Measurements from ENCODE around the gene NAV3.

Gene NAV3

DNA sequence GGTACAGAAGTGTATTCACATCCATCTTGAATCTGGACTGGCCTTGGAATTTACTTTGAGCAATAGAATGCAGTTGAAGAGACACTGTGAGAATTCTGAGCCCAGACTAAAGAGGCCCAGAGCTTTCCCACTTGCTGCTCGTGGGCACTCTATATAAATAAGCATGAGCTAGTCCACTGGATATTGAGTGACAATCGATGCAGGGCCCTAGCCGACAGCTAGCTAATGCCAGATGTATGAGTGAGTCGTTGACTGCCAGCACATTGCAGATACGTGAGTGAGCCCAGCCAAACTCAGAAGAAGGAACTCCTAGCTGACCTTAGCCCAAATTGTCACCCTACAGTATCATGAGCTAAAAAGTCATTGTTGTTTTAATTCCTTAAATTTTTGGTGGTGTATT is 24.9 kb downstream of the NAV3 start:
- Histone ChIP-seq H3K79me2 (ENCODE audit: control insufficient read depth, low read length) (no peaks in the 10 kb centered on the region), H3K27me3 (ENCODE audit: control insufficient read depth, low read length) (no peaks in the 10 kb centered on the region), H4K20me1 (ENCODE audit: control insufficient read depth, insufficient read depth, low read depth, low read length) (no peaks in the 10 kb centered on the region), H3K27ac (ENCODE audit: low read depth, low read length) (no peak overlapping the region), H3K36me3 (ENCODE audit: control insufficient read depth, low read length) (no peaks in the 10 kb centered on the region), H3K4me1 (ENCODE audit: control insufficient read depth, low read length) (peaks cover 12% of the 10 kb centered on the region), H3K4me2 (ENCODE audit: low read length) (no peak overlapping the region), H3F3A (ENCODE audit: control insufficient read depth, insufficient read depth) (no peaks in the 10 kb centered on the region), H3K9me3 (ENCODE audit: control insufficient read depth, insufficient read depth, low read length) (no peaks in the 10 kb centered on the region), H3K4me3 (ENCODE audit: low read length) (no peak overlapping the region), H3K9me2 (replicated peaks; ENCODE audit: control insufficient read depth, low read length) (no peaks in the 10 kb centered on the region)
- TF ChIP-seq EZH2phosphoT487 (IDR thresholded peaks at IDR 0.05; ENCODE audit: borderline replicate concordance, low read length): no peak
- TF ChIP-seq, protein P1, sequence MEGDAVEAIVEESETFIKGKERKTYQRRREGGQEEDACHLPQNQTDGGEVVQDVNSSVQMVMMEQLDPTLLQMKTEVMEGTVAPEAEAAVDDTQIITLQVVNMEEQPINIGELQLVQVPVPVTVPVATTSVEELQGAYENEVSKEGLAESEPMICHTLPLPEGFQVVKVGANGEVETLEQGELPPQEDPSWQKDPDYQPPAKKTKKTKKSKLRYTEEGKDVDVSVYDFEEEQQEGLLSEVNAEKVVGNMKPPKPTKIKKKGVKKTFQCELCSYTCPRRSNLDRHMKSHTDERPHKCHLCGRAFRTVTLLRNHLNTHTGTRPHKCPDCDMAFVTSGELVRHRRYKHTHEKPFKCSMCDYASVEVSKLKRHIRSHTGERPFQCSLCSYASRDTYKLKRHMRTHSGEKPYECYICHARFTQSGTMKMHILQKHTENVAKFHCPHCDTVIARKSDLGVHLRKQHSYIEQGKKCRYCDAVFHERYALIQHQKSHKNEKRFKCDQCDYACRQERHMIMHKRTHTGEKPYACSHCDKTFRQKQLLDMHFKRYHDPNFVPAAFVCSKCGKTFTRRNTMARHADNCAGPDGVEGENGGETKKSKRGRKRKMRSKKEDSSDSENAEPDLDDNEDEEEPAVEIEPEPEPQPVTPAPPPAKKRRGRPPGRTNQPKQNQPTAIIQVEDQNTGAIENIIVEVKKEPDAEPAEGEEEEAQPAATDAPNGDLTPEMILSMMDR (IDR thresholded peaks at IDR 0.05; ENCODE audit: low read depth, low read length, poor library complexity, severe bottlenecking): no peak

DNA sequence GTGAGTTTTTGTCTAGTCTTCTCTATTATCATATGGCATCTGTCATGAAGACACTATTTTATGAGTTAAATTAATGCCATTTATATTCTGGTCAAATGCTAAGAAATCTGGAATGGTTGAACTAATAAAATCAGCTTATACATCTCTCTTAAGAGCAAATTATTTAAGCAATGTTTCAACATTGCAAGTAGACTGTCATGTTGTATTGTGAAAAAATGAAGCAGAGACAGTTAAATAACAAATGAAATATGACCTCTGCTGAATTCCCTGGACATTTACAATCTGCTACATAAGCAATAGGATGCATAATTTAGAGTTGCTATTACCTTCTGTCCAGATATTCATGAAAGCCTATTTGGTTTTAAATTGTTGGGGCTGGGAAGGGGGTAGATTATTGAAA is 30.6 kb downstream of the NAV3 start:
- TF ChIP-seq, protein P1 (IDR thresholded peaks at IDR 0.05; ENCODE audit: low read depth, low read length, poor library complexity, severe bottlenecking): no peak
- TF ChIP-seq EZH2phosphoT487 (IDR thresholded peaks at IDR 0.05; ENCODE audit: borderline replicate concordance, low read length): no peak
- H3K36me3 ChIP-seq (ENCODE audit: control insufficient read depth, low read length): no peaks in the 10 kb centered on the region
- H3K79me2 ChIP-seq (ENCODE audit: control insufficient read depth, low read length): no peaks in the 10 kb centered on the region
- no peaks in the 10 kb centered on the region for H3K27me3 ChIP-seq (ENCODE audit: control insufficient read depth, low read length)
- H3K9me3 ChIP-seq (ENCODE audit: control insufficient read depth, insufficient read depth, low read length): no peaks in the 10 kb centered on the region
- H3K4me1 ChIP-seq (ENCODE audit: control insufficient read depth, low read length): peaks cover 15% of the 10 kb centered on the region
- no peaks in the 10 kb centered on the region for H3F3A ChIP-seq (ENCODE audit: control insufficient read depth, insufficient read depth)
- H3K4me2 ChIP-seq (ENCODE audit: low read length): no peak overlapping the region
- H3K27ac ChIP-seq (ENCODE audit: low read depth, low read length): no peak overlapping the region
- H4K20me1 ChIP-seq (ENCODE audit: control insufficient read depth, insufficient read depth, low read depth, low read length): no peaks in the 10 kb centered on the region
- H3K4me3 ChIP-seq (ENCODE audit: low read length): no peak overlapping the region
- H3K9me2 ChIP-seq (replicated peaks; ENCODE audit: control insufficient read depth, low read length): no peaks in the 10 kb centered on the region

DNA sequence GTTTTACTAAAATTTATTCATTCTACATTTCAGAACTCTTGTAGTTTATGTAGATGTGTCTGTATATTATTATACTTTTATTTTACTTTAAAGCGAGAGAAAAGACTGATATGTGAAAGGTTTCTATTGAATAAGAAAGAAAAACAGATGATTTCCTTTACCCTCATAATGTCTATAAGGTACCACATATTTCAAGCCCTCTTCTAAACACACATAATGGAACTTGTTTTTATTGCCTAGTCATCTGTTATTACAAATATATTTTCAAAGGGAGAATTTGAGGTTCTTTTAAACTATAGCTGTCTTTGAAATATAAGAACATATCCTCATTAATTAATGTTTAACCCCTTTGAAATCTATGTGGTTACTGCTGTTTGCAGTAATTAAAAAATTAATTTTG is 34.5 kb downstream of the NAV3 start:
- Histone ChIP-seq H3K9me2 (replicated peaks; ENCODE audit: control insufficient read depth, low read length) (no peaks in the 10 kb centered on the region), H3K4me3 (ENCODE audit: low read length) (no peak overlapping the region), H3K27me3 (ENCODE audit: control insufficient read depth, low read length) (no peaks in the 10 kb centered on the region), H4K20me1 (ENCODE audit: control insufficient read depth, insufficient read depth, low read depth, low read length) (no peaks in the 10 kb centered on the region), H3K79me2 (ENCODE audit: control insufficient read depth, low read length) (no peaks in the 10 kb centered on the region), H3K27ac (ENCODE audit: low read depth, low read length) (no peak overlapping the region), H3F3A (ENCODE audit: control insufficient read depth, insufficient read depth) (no peaks in the 10 kb centered on the region), H3K4me1 (ENCODE audit: control insufficient read depth, low read length) (0 out of 2 replicates have a peak, but pooled peaks cover 3% of the 10 kb centered on the region), H3K36me3 (ENCODE audit: control insufficient read depth, low read length) (no peaks in the 10 kb centered on the region), H3K4me2 (ENCODE audit: low read length) (no peak overlapping the region), H3K9me3 (ENCODE audit: control insufficient read depth, insufficient read depth, low read length) (no peaks in the 10 kb centered on the region)
- TF ChIP-seq, protein P1 (IDR thresholded peaks at IDR 0.05; ENCODE audit: low read depth, low read length, poor library complexity, severe bottlenecking): no peak
- no peak for TF ChIP-seq EZH2phosphoT487 (IDR thresholded peaks at IDR 0.05; ENCODE audit: borderline replicate concordance, low read length)

DNA sequence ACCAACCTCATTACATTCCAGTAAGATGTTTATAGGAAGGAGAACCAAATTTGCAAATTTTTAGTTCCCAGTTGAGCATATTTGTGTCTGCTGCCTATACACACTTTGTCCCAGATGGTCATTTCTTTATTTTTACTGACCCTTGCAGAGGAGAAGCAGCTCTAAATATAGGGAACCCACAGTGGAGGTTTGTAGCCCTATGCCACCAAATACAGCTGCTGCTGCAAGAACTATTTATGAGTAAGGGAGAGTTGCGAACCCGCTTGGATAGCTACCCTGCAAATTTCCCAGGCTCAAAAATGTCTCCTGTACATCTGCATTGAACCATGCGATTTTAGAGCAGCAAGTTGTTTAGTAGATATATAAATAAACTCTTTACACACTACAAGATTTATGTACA is 48.2 kb downstream of the NAV3 start:
- H3K4me2 ChIP-seq (ENCODE audit: low read length): no peak overlapping the region
- H3K27me3 ChIP-seq (ENCODE audit: control insufficient read depth, low read length): no peaks in the 10 kb centered on the region
- no peaks in the 10 kb centered on the region for H3K36me3 ChIP-seq (ENCODE audit: control insufficient read depth, low read length)
- peaks cover 4% of the 10 kb centered on the region; the same call in 1 of the 2 replicates for H3K9me3 ChIP-seq (ENCODE audit: control insufficient read depth, insufficient read depth, low read length)
- no peaks in the 10 kb centered on the region for H4K20me1 ChIP-seq (ENCODE audit: control insufficient read depth, insufficient read depth, low read depth, low read length)
- TF ChIP-seq, protein P1 (IDR thresholded peaks at IDR 0.05; ENCODE audit: low read depth, low read length, poor library complexity, severe bottlenecking): no peak
- TF ChIP-seq EZH2phosphoT487 (IDR thresholded peaks at IDR 0.05; ENCODE audit: borderline replicate concordance, low read length): no peak
- H3F3A ChIP-seq (ENCODE audit: control insufficient read depth, insufficient read depth): no peaks in the 10 kb centered on the region
- H3K9me2 ChIP-seq (replicated peaks; ENCODE audit: control insufficient read depth, low read length): no peaks in the 10 kb centered on the region
- no peak overlapping the region for H3K27ac ChIP-seq (ENCODE audit: low read depth, low read length)
- H3K4me3 ChIP-seq (ENCODE audit: low read length): no peak overlapping the region
- no peaks in the 10 kb centered on the region for H3K79me2 ChIP-seq (ENCODE audit: control insufficient read depth, low read length)
- peaks cover 17% of the 10 kb centered on the region for H3K4me1 ChIP-seq (ENCODE audit: control insufficient read depth, low read length)
